NCI-H128 (cell line): ENCODE data around the gene SNAPC4.
"Not testable (repeated sequence)": the region's sequence is repeated elsewhere in the genome, so short reads cannot be mapped to it uniquely, and the experiment has no call there.

Experiments
- DNase-seq: peaks from one replicate; lab custom pipeline; 2025; ENCODE audit not compliant: unreplicated experiment; lab: John Stamatoyannopoulos, UW

SNAPC4 gene

GRCh38 chr9:136410500-136411287, 10.7 kb upstream of the SNAPC4 start, which contains the start of the genes ENTR1 and PMPCA:
TSS of gene ENTR1 (minus strand) at chr9:136410614. CDS start at chr9:136410397, 217 bp downstream.
TSS of gene PMPCA (plus strand) at chr9:136410658. CDS start at chr9:136410669, 11 bp downstream.
- DNase-seq: peak; percentile 65

- DNase-seq: no peak
These were observed 9.8 kb upstream of the SNAPC4 start for GRCh38 chr9:136409557-136410455.

- DNase-seq: no peak
These were observed 7.9 kb upstream of the SNAPC4 start for GRCh38 chr9:136407911-136408310.

GRCh38 chr9:136407061-136407460, 7.1 kb upstream of the SNAPC4 start:
- DNase-seq: not testable (repeated sequence)

- DNase-seq: not testable (repeated sequence)
These were observed 5.9 kb upstream of the SNAPC4 start for GRCh38 chr9:136405904-136406303.

- DNase-seq: no peak
These were observed 5.5 kb upstream of the SNAPC4 start for GRCh38 chr9:136405481-136405880.

- no peak for DNase-seq
These were observed 4.8 kb upstream of the SNAPC4 start for GRCh38 chr9:136404801-136405136.

- no peak for DNase-seq
These were observed 4.2 kb upstream of the SNAPC4 start for GRCh38 chr9:136403915-136404800.

- no peak for DNase-seq
These were observed 3.6 kb upstream of the SNAPC4 start for GRCh38 chr9:136403538-136403914.

GRCh38 chr9:136402067-136402466, 2.1 kb upstream of the SNAPC4 start:
- DNase-seq: no peak

- no peak for DNase-seq
These were observed 1.4 kb upstream of the SNAPC4 start for GRCh38 chr9:136401173-136401922.

- DNase-seq: no peak
These were observed 563 bp downstream of the SNAPC4 start for GRCh38 chr9:136399176-136400037.

- no peak for DNase-seq
These were observed 1.7 kb downstream of the SNAPC4 start for GRCh38 chr9:136398286-136398685.

GRCh38 chr9:136397643-136398042, 2.3 kb downstream of the SNAPC4 start:
- no peak for DNase-seq

GRCh38 chr9:136396219-136396515, 3.8 kb downstream of the SNAPC4 start:
- DNase-seq: no peak

GRCh38 chr9:136395345-136396218, 4.4 kb downstream of the SNAPC4 start:
- no peak for DNase-seq

GRCh38 chr9:136395020-136395340, 5.0 kb downstream of the SNAPC4 start:
- no peak for DNase-seq

- DNase-seq: no peak
These were observed 5.5 kb downstream of the SNAPC4 start for GRCh38 chr9:136394312-136395019.
